HG03521 (cell line): ENCODE data around the gene UBA1.

ENCODE experiments used
- ATAC-seq: cut with Tn5 transposase; IDR thresholded peaks from one replicate; pipeline ENCODE4 v1.9.1; 2021; ENCODE audit warnings: mild to moderate bottlenecking, moderate library complexity; ENCODE audit not compliant: unreplicated experiment

UBA1 gene

DNA sequence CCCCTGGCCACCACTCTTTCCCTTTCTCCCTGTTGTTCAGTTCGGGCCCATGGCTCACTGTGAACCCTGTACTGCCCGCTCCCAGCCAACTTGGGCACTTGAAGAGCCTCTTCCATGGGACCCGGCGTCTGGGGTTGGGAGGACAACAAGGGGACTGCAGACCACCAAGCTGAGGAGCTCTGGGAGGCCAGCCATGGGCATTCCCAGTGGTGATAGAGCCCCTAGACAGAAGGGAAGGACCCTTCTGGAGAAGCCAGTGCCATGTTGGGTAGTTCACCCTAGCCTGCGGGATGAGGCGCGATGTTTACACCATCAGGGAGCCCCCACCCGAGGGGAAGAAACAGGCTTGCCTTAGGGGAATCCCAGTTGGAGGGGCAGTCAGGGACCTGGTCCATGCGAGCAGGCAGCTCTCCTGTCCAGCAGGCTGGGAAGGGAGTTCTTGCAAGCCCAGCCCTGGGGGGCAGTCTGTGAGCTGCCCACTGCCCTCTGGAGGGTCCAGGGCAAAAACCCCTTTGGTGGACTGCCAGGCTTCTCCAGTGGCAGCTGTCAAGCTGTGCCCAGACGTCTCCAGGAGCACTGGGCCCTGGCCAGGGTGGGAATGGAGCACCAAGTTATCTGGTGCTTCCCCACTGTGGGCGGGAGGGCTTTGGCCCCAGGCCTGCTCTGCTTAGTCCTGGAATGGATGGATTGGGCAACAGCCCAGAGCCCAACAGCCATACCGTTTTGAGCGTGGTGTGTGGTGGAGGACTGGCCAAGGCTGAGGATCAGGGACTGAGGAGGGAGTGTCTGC lies 23.7 kb upstream of the UBA1 start:
- ATAC-seq, result no peak

DNA sequence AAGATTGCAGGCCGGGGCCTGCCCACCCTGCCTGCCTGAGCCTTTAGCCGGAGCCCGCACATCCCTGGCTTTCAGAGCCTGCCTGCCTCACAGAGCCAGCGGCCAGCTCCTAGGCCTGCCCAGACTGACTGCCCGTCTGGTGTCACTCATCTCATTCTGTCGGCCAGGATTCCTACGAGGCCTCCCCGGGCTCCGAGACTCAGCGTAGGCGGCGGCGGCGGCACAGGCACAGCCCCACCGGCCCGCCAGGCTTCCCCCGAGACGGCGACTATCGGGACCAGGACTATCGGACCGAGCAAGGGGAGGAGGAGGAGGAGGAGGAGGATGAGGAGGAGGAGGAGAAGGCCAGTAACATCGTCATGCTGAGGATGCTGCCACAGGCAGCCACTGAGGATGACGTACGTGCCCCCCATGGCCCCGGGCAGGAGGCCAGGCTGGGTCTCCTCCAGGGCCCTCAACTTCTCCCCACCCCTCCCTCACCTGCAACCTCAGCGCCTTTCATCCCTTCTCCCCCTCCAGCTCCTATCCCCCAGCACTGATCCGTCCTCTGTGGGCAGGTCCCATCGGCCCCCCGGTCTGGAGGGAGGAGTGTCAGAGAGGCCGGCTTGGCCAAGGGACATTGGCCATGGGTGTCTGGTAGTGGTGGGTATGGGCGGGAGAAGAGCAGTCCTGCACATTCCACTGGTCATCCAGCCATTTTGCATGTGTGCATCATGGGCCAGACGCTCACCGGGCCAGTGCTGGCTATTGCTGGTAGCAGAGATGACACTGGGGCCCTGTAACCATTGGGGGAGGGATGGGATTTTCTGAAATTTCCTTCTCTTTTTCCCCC lies 22.6 kb upstream of the UBA1 start:
- ATAC-seq, result no peak

DNA sequence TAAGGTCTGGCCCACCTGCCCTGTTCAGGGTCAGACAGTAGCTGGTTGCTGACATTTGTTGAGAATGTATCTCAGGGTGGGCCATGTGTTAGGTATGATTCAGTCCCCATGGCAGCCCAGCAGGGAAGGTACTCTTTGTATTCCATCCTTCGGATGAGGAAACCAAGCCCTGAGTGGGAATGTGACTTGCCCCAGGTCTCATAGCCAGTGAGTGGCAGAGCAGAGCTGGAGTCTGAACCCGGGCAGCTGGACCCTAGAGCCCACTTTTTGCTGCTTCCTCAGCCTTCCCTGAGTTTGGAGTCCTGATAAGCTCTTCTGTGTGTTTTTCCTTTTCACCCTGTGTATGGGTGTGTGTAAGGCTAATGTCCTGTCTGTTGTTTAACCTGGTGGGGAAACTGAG lies 21.6 kb upstream of the UBA1 start:
- no peak for ATAC-seq

DNA sequence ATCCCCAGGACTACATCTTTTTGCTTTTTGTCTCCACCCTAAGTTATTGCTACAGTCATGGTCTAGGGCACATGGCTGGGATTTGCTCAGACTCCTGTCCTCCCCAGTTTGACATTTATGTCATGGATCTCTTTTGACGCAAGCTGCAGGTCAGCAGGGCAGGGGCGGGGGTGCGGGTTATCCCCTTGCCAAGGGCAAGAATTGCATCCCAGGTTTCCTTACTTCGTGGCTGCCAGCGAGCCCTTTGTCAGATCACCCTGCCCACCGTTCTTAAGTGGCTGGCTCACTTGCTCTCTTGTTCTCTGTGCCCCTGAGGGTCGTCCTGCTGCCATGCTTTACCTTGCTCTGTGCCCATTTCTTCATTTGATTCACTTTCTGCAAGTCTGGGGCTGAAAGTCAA lies 21.1 kb upstream of the UBA1 start:
- no peak for ATAC-seq

DNA sequence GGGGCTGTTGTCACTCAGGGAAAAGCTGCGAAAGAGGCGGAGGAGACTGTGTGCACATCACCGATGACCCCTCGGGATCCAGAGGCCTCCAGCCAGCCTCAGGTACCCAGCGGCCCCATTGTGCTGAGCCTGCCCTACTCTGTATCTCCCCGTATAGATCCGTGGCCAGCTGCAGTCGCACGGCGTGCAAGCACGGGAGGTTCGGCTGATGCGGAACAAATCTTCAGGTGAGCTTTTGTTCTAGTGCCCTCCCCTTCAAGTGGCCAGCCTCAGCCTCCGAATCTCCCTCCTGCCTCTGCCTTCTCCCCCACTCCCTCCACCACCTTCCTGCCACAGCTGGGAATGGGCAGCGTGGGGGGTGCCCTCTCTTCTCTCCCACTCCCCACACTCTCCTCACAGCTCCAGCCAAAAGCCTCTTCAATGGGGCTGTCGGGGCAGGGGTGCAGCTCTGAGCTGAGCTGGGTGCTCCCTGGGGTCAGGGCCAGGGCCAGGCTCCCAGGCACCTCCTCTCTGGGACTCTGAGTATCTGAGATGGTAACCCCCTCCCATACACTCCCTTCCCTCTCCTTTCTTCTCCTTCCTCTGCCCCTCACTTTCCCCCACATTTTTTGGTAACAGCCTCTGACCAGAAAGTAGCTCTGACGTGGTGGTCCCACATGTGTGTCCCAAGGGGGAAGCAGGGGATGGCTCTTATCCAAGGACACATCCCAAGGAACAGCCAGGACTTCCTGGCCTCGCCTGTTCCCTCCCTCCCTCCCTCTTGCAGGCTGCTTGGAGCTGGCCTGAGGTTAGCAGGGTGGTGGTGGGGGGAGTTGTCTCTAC lies 20.4 kb upstream of the UBA1 start:
- no peak for ATAC-seq

DNA sequence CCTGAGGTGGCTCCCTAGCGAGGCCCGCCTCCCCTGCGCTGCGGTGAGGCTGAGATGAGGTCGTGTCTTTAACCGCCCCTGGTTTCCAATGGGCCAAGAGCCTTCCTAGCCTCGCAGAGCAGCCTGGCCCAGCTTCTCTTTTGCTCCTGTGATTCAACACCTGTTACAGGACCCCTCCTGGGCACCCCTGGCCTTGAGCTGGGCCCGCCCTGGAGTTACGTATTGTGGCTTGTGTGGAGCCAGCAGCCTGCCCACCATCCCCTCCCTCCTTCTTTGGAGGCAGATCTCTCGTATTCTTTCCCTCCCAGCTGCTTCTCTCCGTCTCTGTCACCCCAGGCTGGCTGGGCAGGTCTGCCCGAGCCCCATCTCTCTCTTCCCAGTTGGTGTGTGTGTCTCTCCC lies 19.3 kb upstream of the UBA1 start:
- no peak for ATAC-seq

DNA sequence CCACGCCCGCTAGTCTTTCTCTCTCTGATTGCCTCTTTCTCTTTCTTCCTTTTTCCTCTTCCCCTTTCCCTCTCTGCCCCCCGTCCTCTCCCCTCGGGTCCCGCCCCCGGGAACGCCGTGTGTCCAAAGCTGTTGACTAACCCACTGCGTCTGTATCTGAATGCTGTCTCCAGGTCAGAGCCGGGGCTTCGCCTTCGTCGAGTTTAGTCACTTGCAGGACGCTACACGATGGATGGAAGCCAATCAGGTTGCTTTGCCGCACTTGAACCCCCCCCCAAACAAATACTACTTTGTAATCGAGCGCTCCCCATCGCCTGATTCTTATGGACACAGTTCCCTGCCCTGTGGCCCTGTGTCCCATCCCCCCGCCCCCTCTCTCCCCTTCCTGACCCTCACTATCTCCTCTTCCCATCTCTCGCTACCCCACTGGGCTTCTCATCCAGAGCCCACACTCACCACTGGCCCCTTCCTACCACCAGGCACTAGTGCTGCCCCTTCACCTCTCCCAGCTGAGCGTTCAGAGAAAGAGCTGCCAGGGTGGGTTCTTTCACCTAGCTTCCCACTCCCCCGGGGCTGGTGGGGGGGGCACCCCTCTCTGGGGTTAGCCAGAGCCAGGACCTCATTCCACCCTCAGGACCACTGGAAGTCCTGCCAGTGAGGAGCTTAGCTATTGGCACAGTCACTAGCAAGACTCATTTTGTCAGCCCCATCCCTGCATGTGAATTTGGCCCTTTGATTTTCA lies 18.6 kb upstream of the UBA1 start:
- ATAC-seq, result no peak

DNA sequence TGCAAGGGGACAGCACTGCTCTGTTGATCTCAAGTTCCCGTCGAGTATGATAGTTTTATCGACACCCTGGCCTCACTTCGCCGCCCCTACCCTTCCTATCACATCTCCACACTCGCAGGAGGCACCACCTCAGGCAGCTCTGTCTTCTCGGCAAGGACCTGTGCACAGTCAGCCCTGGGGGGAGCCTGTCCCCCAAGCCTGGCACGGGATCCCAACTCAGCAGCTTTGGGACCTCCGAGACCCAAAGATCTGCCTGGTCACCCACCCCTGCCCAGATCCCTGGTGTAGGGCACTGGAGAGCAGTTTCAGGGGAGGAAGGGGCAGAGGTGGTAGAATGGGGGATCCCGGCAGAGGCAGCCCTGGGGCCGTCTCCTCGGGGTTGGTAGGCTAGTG lies 18.0 kb upstream of the UBA1 start:
- ATAC-seq, result no peak

DNA sequence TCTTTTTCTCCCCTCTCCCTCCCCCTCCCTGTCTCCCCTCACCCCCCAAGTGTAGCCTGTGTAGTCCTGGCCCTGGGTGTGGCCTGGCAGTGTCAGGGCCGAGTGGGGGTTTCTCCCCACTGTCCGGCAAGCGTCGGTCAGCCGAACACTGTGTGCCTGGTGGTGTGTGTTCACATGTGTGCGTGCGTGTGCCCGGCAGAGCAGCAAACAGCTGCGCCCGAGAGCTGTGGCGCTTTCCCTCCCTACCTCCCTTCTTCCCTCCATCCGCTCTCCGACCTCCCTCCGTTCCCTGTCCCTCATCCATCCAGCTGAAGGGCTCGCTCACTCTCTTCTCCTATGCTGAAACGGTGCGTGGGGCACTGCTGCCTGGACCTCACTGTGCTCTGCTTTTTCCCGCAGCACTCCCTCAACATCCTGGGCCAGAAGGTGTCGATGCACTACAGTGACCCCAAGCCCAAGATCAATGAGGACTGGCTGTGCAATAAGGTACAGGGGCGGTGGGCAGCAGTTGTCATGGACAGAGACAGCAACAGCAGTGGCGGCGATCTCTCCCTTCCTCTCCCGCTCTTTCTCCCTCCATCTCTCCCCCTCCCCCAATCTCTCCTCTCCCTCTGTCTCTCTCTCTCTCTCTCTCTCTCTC lies 17.4 kb upstream of the UBA1 start:
- no peak for ATAC-seq

DNA sequence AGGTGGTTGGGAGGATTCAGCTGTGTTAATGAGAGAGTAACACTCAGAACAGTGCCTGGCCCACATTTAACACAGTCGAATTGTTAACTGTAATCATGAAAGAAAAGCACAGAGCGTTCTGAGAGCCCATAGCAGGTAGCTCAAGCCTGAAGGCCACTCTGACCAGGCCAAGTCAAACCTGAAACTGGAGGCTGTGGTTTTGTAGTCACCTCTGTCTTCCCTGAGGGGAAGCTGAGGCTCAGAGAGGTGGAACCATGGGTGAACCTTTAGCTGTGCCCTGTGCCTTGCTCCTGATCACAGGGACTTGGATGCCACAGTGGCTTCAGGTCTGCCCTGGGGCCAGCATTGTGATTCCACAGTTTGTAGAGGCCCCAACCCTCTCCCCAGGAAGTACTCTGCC lies 16.6 kb upstream of the UBA1 start:
- no peak for ATAC-seq

DNA sequence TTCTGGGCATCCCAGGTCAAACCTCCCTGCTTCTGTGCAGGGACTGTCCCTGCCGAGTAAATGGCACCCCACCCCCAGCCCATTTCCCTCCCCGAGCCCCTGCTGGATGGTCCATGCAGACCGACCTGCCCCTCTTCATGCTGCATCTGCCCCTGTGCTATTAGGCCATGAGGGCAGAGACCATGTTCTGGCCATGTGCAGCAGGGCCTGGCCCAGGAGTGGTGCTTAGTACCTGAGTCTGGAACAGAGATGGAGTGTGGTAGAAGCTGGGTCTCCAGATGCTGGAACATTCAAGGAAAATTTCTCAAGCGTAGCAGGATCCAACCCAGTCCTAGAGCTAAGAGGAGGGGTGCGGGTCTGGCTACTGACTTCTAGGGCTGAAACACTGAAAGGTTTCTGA lies 15.3 kb upstream of the UBA1 start:
- ATAC-seq, result no peak

DNA sequence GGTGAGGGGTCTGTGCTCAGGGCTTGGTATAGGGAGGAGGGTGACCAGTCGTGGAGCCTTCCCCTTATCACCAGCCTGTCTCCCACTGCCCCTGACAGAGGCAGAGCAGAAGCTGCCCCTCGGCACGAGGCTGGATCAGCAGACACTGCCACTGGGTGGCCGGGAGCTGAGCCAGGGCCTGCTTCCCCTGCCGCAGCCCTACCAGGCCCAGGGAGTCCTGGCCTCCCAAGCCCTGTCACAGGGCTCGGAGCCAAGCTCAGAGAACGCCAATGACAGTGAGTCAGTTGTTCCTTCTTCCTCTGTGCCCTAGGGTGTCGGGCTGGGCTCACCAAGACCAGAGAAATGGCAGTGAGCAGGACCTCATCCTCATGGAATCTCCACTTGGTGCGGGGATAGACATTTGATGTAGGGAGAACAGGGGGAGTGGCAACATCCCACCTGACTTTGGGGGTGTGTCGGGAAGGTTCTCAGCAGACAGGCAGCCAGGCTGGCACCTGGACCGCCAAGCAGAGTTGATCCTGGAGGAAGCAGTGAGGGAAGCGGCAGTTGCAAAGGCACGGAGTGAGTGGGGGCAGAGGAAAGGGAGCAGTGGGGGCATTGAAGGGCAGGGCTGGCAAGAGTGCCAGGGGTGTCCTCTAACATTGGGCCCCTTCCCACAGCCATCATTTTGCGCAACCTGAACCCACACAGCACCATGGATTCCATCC lies 14.3 kb upstream of the UBA1 start:
- ATAC-seq, result no peak

DNA sequence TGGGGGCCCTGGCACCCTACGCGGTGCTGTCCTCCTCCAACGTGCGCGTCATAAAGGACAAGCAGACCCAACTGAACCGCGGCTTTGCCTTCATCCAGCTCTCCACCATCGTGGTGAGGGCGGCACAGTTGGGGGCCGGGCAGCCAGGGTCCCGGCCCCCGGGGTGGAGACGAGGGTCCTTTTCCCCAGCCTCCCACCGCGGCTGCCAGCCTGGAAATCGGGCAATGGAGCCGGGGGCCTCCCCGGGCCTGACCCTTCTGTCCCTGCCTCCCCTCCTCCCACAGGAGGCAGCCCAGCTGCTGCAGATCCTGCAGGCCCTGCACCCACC lies 13.7 kb upstream of the UBA1 start:
- no peak for ATAC-seq

DNA sequence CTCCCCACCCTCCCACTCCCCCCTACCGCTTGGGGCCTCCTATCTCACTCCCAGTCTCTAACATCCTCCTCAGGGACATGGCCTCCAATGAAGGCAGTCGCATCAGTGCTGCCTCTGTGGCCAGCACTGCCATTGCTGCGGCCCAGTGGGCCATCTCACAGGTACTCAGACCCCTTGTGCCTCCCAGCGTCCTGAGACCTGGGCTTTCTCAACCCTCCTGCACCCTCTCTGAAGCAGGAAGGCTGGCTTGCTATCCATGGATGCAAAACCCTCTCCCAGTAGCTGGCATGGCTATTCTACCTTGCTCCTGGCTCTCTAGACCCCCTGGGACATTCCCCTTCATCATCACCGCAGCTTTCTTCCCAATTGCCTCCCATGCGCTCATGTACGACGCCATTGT lies 13.3 kb upstream of the UBA1 start:
- no peak for ATAC-seq

DNA sequence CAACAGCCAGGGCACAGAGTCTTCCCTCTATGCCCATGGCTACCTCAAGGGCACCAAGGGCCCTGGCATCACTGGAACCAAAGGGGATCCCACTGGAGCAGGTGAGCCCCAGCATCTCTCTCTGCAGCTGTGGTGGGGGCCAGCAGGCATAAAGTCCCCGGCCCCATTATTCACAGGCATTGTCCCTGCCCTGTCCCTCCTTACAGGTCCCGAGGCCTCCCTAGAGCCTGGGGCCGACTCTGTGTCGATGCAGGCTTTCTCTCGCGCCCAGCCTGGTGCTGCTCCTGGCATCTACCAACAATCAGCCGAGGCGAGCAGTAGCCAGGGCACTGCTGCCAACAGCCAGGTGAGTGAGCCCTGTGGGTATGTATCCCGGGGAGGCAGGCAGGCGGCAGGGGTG lies 12.3 kb upstream of the UBA1 start:
- ATAC-seq, result no peak

DNA sequence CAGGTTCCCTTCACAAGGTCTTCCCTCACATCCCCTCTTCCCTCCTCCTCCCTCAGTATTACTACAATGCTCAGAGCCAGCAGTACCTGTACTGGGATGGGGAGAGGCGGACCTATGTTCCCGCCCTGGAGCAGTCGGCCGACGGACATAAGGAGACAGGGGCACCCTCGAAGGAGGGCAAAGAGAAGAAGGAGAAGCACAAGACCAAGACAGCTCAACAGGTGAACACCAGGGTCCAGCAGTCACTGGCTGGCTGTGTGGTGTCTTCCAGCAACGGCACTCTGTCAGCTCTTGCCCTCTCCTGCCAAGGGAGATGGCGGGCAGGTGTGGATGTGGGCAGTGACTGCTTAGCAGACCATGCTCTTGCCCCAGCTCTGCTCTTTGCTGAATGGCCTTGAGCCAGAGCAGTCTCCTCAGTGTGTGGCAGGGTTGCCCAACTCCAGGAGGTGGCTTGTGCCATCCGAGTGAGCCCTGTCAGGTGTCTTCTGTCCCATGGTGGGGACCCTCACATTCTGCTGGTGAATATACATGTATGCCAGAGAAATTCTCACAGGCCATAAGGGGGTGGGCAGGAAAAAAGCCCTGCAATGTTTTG lies 11.4 kb upstream of the UBA1 start:
- no peak for ATAC-seq

DNA sequence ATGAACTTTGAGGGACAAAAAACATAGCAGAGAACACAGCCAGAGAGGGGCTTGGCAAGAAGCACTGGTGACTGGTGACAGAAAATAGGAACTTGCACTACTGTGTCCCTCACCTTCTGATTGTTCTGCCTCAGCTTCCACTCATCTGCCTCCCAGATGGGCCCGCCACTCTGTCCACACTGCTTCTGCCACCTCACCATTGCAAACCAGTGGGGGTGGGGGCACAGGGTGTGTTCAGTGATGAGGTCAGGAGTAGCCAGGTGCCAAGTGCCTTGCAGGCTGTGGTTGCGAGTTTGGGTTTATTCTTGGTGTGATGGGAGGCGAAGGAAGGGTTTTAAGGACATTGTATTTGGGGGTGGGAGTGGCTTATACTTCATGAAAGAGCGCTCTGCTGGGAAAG lies 9.1 kb upstream of the UBA1 start:
- no peak for ATAC-seq

DNA sequence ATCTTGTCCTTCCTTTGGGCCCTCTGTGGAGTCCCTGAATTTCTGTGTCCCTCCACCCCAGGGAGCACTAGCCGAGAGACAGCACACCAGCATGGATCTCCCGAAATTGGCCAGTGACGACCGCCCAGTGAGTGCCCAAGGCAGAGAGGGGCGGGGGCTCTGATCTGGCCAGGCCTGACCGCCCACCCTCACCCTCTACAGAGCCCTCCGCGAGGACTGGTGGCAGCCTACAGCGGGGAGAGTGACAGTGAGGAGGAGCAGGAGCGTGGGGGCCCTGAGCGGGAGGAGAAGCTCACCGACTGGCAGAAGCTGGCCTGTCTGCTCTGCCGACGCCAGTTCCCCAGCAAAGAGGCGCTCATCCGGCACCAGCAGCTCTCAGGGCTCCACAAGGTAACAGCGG lies 8.4 kb upstream of the UBA1 start:
- ATAC-seq, result no peak

DNA sequence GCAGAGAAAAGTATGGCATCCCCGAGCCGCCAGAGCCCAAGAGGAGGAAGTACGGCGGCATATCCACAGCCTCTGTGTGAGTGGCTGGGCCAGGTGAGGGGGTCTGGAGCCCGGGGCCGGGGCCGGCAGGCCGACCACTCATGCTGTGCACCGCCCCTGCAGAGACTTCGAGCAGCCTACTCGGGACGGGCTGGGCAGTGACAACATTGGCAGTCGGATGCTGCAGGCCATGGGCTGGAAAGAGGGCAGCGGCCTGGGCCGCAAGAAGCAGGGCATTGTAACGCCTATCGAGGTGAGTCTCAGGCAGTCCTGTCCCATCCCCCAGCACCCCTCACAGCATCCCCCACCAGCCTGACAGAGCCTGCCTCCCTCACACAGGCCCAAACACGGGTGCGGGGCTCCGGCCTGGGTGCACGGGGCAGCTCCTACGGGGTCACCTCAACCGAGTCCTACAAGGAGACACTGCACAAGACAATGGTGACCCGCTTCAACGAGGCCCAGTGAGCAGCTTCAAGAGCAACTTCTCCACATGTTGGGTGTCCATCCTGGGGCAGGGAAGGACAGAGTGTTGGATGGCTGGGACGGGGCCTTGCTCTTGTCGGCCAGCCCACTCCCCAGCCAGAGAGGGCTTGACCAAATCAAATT lies 7.4 kb upstream of the UBA1 start:
- no peak for ATAC-seq
